Uterus (tissue), 2 donors: ENCODE data around the gene KIF5B.
"Not testable (repeated sequence)": the region's sequence is repeated elsewhere in the genome, so short reads cannot be mapped to it uniquely, and the experiment has no call there.

Experiments used
- CTCF ChIP-seq, 4 experiments: fragments of 200-600 bp in 2 of 4; fragments of 450-650 bp in 2 of 4; sonication (generic) in 2 of 4; IDR thresholded peaks; one replicate each; pipeline ENCODE4 v1.5.1; 2016 to 2019; ENCODE audit warnings: antibody characterized with exemption in 4 of 4, mild to moderate bottlenecking in 2 of 4, moderate library complexity in 1 of 4
- POLR2A ChIP-seq, 2 donors: fragments of 450-650 bp; IDR thresholded peaks; one replicate each; pipeline ENCODE4 v1.6.1; 2016; ENCODE audit warnings: antibody characterized with exemption in 2 of 2, mild to moderate bottlenecking in 1 of 2, moderate library complexity in 1 of 2

- TF ChIP-seq CTCF, POLR2A (IDR thresholded peaks at IDR 0.05): not testable (repeated sequence)
Observed at GRCh38 chr10:32042730-32043129, 13.5 kb downstream of the KIF5B start.
